GM11168 (cell line): ENCODE data around the gene C2CD4A.

Experiments used
- in situ Hi-C: fragments of 300-500 bp; cut with MboI; formaldehyde crosslinking; loops from one replicate; pipeline ENCODE4 v1.12.0; 2022; ENCODE audit warnings: low sequenced_read_pairs; ENCODE audit not compliant: unreplicated experiment

Gene C2CD4A

GRCh38 chr15:62093809-62094208 lies 27.0 kb downstream of the C2CD4A start:
- in situ Hi-C loops = no loop called here

GRCh38 chr15:62094388-62094787 lies 27.6 kb downstream of the C2CD4A start:
- in situ Hi-C loops = no loop called here

- in situ Hi-C loops = no loop called here
These were observed 32.4 kb downstream of the C2CD4A start for GRCh38 chr15:62099094-62099601.

- in situ Hi-C loops = no loop called here
These were observed 36.7 kb downstream of the C2CD4A start for GRCh38 chr15:62103431-62103830.

- in situ Hi-C loops = no loop called here
These were observed 37.6 kb downstream of the C2CD4A start for GRCh38 chr15:62104401-62104800.

- in situ Hi-C loops = no loop called here
These were observed 38.1 kb downstream of the C2CD4A start for GRCh38 chr15:62104846-62105245.

- in situ Hi-C loops = no loop called here
These were observed 38.5 kb downstream of the C2CD4A start for GRCh38 chr15:62105266-62105665.

- in situ Hi-C loops = no loop called here
These were observed 39.3 kb downstream of the C2CD4A start for GRCh38 chr15:62106096-62106495.

GRCh38 chr15:62107571-62108121 lies 40.9 kb downstream of the C2CD4A start:
- in situ Hi-C loops = no loop called here

- in situ Hi-C loops = no loop called here
These were observed 41.6 kb downstream of the C2CD4A start for GRCh38 chr15:62108411-62108810.

GRCh38 chr15:62109437-62109836 lies 42.7 kb downstream of the C2CD4A start:
- in situ Hi-C loops = no loop called here

GRCh38 chr15:62109982-62110851 lies 43.4 kb downstream of the C2CD4A start:
- in situ Hi-C loops = no loop called here

GRCh38 chr15:62112081-62112480 lies 45.3 kb downstream of the C2CD4A start:
- in situ Hi-C loops = no loop called here

- in situ Hi-C loops = no loop called here
These were observed 46.1 kb downstream of the C2CD4A start for GRCh38 chr15:62112616-62113593.

GRCh38 chr15:62115847-62116246 lies 49.1 kb downstream of the C2CD4A start:
- in situ Hi-C loops = no loop called here

GRCh38 chr15:62118520-62119226 lies 51.9 kb downstream of the C2CD4A start:
- in situ Hi-C loops = no loop called here

- in situ Hi-C loops = no loop called here
These were observed 52.6 kb downstream of the C2CD4A start for GRCh38 chr15:62119227-62119864.

GRCh38 chr15:62119874-62120273 lies 53.1 kb downstream of the C2CD4A start:
- in situ Hi-C loops = no loop called here
